ENCODE results near the gene C12orf42.

DNA sequence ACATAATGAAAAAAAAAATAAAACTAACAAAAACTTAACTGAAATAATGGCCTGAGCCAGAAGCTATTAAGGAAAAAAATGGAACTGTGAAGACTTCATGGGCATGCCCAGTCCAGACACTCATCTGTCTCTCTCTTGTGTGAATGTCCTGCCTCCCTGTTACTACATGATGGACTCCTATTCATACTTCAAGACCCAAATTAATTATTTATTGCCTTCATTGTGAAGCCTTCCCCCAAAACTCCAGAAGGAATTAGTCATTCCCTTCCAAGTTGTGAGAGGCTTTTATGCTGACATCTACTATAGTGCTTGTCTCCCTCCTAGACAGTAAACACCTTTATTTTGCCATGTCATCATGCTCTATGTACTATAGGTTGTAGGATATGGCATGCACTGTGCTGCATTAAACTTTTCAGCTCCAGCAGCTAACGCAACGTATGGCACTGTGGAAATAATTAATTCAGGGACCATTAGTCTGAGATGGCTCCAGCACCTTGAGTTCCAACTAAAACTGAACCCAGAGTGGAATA is 25.0 kb upstream of the C12orf42 start:
- TF ChIP-seq, protein P1, sequence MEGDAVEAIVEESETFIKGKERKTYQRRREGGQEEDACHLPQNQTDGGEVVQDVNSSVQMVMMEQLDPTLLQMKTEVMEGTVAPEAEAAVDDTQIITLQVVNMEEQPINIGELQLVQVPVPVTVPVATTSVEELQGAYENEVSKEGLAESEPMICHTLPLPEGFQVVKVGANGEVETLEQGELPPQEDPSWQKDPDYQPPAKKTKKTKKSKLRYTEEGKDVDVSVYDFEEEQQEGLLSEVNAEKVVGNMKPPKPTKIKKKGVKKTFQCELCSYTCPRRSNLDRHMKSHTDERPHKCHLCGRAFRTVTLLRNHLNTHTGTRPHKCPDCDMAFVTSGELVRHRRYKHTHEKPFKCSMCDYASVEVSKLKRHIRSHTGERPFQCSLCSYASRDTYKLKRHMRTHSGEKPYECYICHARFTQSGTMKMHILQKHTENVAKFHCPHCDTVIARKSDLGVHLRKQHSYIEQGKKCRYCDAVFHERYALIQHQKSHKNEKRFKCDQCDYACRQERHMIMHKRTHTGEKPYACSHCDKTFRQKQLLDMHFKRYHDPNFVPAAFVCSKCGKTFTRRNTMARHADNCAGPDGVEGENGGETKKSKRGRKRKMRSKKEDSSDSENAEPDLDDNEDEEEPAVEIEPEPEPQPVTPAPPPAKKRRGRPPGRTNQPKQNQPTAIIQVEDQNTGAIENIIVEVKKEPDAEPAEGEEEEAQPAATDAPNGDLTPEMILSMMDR (IDR thresholded peaks at IDR 0.05; ENCODE audit: low read depth, low read length, missing input control): no peak
- no peak for TF ChIP-seq GABPA (IDR thresholded peaks at IDR 0.05 in 1 of 2, conservative IDR thresholded peaks at IDR 0.05 in 1 of 2)
- TF ChIP-seq RXRA (IDR thresholded peaks at IDR 0.05): no peak
- TF ChIP-seq YY1 (IDR thresholded peaks at IDR 0.05): no peak
- TF ChIP-seq, protein P2, sequence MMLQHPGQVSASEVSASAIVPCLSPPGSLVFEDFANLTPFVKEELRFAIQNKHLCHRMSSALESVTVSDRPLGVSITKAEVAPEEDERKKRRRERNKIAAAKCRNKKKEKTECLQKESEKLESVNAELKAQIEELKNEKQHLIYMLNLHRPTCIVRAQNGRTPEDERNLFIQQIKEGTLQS (IDR thresholded peaks at IDR 0.05): no peak
- no peak for TF ChIP-seq TAF1 (conservative IDR thresholded peaks at IDR 0.05)
- TF ChIP-seq EGR1 (IDR thresholded peaks at IDR 0.05; ENCODE audit: low read depth in 2 of 2): no peak
- TF ChIP-seq RAD21 (IDR thresholded peaks at IDR 0.05): no peak
- no peak for TF ChIP-seq JUND (IDR thresholded peaks at IDR 0.05)
- TF ChIP-seq, protein P3, sequence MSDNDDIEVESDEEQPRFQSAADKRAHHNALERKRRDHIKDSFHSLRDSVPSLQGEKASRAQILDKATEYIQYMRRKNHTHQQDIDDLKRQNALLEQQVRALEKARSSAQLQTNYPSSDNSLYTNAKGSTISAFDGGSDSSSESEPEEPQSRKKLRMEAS (IDR thresholded peaks at IDR 0.05): no peak
- TF ChIP-seq, protein P4, sequence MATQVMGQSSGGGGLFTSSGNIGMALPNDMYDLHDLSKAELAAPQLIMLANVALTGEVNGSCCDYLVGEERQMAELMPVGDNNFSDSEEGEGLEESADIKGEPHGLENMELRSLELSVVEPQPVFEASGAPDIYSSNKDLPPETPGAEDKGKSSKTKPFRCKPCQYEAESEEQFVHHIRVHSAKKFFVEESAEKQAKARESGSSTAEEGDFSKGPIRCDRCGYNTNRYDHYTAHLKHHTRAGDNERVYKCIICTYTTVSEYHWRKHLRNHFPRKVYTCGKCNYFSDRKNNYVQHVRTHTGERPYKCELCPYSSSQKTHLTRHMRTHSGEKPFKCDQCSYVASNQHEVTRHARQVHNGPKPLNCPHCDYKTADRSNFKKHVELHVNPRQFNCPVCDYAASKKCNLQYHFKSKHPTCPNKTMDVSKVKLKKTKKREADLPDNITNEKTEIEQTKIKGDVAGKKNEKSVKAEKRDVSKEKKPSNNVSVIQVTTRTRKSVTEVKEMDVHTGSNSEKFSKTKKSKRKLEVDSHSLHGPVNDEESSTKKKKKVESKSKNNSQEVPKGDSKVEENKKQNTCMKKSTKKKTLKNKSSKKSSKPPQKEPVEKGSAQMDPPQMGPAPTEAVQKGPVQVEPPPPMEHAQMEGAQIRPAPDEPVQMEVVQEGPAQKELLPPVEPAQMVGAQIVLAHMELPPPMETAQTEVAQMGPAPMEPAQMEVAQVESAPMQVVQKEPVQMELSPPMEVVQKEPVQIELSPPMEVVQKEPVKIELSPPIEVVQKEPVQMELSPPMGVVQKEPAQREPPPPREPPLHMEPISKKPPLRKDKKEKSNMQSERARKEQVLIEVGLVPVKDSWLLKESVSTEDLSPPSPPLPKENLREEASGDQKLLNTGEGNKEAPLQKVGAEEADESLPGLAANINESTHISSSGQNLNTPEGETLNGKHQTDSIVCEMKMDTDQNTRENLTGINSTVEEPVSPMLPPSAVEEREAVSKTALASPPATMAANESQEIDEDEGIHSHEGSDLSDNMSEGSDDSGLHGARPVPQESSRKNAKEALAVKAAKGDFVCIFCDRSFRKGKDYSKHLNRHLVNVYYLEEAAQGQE (IDR thresholded peaks at IDR 0.05): no peak
- TF ChIP-seq, protein P5, sequence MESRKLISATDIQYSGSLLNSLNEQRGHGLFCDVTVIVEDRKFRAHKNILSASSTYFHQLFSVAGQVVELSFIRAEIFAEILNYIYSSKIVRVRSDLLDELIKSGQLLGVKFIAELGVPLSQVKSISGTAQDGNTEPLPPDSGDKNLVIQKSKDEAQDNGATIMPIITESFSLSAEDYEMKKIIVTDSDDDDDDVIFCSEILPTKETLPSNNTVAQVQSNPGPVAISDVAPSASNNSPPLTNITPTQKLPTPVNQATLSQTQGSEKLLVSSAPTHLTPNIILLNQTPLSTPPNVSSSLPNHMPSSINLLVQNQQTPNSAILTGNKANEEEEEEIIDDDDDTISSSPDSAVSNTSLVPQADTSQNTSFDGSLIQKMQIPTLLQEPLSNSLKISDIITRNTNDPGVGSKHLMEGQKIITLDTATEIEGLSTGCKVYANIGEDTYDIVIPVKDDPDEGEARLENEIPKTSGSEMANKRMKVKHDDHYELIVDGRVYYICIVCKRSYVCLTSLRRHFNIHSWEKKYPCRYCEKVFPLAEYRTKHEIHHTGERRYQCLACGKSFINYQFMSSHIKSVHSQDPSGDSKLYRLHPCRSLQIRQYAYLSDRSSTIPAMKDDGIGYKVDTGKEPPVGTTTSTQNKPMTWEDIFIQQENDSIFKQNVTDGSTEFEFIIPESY (IDR thresholded peaks at IDR 0.05): no peak
- no peak for TF ChIP-seq SP1 (IDR thresholded peaks at IDR 0.05)
- TF ChIP-seq HNF4G (IDR thresholded peaks at IDR 0.05): no peak

Measured in liver (tissue), 3 donors.